HG03565 (cell line): ENCODE results near the gene HAUS8.
"Not testable (repeated sequence)": the region's sequence is repeated elsewhere in the genome, so short reads cannot be mapped to it uniquely, and the experiment has no call there.

Experiments used
- ATAC-seq: cut with Tn5 transposase; IDR thresholded peaks from one replicate; pipeline ENCODE4 v1.9.1; 2021; ENCODE audit warnings: mild to moderate bottlenecking, moderate library complexity; ENCODE audit not compliant: unreplicated experiment

HAUS8 gene

DNA sequence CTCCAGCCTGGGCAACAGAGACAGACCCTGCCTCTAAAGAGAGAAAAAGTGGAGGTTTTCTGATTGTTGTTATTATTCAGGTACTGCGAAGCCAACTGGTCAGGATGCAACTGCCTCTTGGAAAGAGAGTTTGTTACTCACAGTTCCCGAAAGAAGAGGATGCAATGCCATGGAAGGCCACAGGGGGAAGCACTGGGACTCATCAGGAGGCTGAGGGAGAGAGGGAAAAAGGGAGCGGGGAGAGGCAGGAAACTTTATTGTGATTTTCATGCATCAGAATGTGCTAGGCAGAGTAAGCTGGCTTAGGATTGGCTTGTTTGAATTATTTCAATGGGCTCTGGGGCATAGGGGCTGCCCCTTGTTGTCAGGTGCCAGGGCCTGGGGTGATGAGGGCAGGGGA lies 27.9 kb upstream of the HAUS8 start:
- ATAC-seq = no peak

- no peak for ATAC-seq
Observed at GRCh38 chr19:17101686-17102628, 26.7 kb upstream of the HAUS8 start.

DNA sequence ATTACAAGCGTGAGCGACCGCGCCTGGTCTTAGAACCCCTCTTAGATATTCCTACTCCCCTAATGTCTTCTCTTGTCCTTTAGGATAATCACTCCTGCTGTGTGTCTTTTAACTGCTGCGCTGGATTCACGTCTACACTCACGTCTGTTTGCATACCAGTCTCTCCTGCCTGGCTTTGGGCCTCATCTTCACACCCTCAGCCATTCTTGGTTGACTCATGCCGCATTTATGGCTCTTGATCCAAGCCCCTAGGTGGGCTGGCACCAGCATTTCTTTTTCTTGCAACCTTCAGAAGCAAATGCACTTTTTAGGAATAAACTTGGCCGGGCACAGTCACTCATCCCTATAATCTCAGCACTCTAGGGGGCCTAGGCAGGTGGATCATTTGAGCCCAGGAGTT lies 23.1 kb upstream of the HAUS8 start:
- no peak for ATAC-seq

DNA sequence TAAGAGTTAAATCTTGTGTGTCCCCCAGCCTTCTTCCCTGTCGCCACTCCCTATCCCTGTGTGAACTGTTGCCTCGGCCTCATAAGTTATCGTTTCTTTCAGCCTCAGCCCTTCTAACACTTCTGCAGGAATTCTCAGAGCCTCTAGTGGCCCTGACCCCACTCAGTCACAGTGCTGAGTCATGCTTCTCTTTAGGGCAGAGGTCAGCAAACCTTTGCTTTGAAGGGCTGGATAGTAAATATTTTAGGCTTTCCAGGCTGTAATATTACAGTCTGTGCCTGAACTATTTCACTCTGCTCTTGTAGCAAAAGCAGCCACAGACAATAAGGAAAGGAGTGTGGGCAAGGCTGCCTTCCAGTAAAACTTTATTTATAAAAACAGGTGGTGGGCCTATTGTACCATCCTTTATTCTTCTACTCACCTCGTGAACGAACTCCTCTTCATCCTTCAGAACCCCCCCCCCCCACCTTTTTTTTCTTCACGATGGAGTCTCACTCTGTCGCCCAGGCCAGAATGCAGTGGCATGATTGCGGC lies 22.4 kb upstream of the HAUS8 start:
- ATAC-seq = no peak

- ATAC-seq = no peak
Observed at GRCh38 chr19:17095141-17095919, 20.1 kb upstream of the HAUS8 start.

GRCh38 chr19:17094694-17095093 lies 19.4 kb upstream of the HAUS8 start:
- ATAC-seq = not testable (repeated sequence)

DNA sequence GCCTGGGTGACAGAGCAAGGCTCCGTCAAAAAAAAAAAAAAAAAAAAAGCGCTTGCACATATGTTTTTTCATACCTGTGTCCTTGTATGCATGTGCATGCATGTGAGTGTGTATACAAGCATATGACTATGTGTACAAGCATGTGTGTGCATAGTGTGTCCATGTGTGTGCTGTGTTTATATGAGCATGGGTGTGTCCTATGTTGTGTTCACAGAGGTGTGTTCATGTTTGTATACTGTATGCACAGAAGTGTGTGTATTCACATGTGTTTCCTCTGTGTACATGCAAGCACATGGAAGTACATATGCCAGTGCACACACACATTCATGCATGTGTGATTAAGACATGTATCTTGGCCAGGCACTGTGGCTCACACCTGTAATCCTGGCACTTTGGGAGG lies 17.4 kb upstream of the HAUS8 start:
- ATAC-seq = no peak

GRCh38 chr19:17091758-17092333 lies 16.6 kb upstream of the HAUS8 start:
- no peak for ATAC-seq

DNA sequence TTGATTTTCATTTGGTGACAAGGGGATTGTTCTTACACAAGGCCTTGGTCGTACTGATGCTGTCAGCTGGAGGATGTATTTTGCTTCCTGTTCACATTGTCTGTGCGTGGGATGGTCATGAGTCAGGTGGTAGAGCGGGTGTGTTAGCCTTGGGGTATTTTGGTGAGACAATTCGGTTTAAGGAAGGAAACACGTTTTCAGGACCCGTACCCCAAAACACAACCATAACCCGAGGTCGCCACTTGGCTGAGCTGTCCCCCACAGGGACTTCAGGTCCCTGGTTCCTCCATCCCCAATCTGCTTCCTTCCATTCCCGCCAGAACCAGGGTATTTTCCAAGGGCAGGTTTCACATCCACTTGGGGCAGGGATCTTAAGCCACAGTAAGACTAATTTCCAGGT lies 15.3 kb upstream of the HAUS8 start:
- ATAC-seq = no peak

GRCh38 chr19:17088552-17088951 lies 13.3 kb upstream of the HAUS8 start:
- no peak for ATAC-seq

GRCh38 chr19:17086834-17087233 lies 11.6 kb upstream of the HAUS8 start:
- ATAC-seq = no peak

DNA sequence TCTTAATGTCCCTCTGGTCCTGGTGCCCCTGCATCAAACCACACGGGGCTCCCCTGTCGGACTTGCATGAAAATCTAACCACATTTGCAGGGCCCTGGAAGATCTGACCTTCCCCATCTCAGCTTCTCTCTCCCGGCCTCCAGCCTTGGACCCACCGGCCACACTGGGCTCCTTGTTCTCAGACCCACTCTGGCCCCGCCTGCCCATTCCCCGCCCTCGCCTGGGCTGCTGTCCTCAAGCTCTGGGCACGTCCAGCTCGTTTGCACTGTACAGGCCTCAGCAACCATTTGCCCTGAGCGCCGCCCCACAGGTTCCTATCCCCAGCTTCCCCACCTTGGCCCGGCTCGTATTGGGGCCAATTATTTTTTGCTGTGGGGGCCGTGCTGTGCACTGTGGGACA lies 10.9 kb upstream of the HAUS8 start:
- no peak for ATAC-seq

GRCh38 chr19:17081672-17082630 lies 6.7 kb upstream of the HAUS8 start:
- ATAC-seq = no peak

- no peak for ATAC-seq
Observed at GRCh38 chr19:17080440-17080801, 5.2 kb upstream of the HAUS8 start.

GRCh38 chr19:17079710-17080439 lies 4.6 kb upstream of the HAUS8 start:
- ATAC-seq = peak; percentile 29

GRCh38 chr19:17078920-17079709 lies 3.9 kb upstream of the HAUS8 start:
- no peak for ATAC-seq

GRCh38 chr19:17078036-17078919 lies 3.0 kb upstream of the HAUS8 start:
- ATAC-seq = no peak
